Hindlimb muscle (tissue), 1 donor: ENCODE results near the gene SMPX. TPM values are rescaled to one million over a fixed set of nuclear protein-coding genes. Genes with fewer than 3 reads are reported as not detected.
"Not testable (repeated sequence)": the region's sequence is repeated elsewhere in the genome, so short reads cannot be mapped to it uniquely, and the experiment has no call there.

ENCODE experiments used
- DNase-seq: peaks from one replicate; pipeline ENCODE4 v3.0.0-alpha.2; 2013
- polyA plus RNA-seq: library from polyadenylated mRNA; unstranded; fragments of 120-200 nt; gene quantifications from one replicate; pipeline ENCODE4 v1.2.1, GENCODE V29; 2013; ENCODE audit not compliant: insufficient read length

Gene SMPX
- 250 TPM for polyA plus RNA-seq

DNA sequence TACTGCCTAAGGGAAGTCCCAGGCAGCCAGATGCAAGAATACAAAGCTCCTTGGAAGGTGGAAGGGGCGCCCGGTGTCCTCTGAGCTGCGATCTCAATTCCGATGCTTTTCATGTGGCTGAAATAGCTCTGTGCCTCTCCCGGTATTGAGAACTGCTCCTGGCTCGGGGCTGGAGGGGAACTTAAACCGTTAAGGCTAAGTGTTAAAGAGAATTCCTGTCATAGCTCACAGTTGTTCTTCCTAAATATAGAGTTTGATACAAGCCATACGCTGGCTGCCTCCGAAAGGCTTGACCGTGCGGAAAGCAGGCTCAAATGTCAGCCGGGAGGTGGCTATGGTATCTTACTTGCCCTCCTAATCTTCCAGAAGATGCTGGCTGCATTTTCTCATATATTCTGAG is at the start of gene SMPX:
Gene SMPX (minus strand): TSS at position 157 of the 400 bp plus-strand sequence. CDS start 3,826 bp downstream, outside the sequence.
- DNase-seq = no peak

DNA sequence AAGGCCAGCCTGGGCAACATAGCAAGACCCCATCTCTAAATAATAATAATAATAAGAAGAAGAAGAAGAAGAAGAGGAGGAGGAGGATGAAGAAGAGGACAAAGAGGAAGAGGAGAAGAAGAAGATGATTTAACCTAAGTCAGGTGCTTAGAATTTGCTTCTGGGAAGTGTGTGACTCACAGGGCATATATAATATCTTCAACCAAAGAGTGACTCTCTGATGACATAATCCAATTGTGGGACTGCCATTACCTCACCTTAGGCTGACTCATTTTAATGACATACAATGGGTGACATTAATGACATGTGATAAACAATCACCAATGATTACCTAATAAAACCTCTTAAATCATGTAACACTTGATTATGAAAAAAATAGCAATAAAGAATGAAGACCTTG is 48.8 kb upstream of the SMPX start:
- DNase-seq = no peak

DNA sequence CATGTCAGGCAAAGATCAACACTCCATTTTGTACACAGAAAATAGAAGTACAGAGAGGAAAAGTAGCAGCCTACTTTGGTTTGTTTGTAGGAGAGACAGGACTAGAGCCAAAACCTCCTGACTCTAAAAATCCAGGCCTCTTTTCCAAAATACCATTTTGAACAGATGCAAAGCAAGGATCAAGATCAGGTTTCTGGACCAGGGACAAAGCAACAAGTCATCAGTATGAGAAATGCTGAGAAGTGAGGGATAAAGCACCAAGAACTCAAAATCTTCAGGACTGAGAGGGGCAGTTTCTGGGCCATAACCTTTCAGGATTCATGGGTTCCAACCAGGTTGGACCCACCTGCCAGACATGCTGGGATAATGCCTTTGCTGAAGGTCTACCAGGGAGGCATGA is 44.9 kb upstream of the SMPX start:
- no peak for DNase-seq

DNA sequence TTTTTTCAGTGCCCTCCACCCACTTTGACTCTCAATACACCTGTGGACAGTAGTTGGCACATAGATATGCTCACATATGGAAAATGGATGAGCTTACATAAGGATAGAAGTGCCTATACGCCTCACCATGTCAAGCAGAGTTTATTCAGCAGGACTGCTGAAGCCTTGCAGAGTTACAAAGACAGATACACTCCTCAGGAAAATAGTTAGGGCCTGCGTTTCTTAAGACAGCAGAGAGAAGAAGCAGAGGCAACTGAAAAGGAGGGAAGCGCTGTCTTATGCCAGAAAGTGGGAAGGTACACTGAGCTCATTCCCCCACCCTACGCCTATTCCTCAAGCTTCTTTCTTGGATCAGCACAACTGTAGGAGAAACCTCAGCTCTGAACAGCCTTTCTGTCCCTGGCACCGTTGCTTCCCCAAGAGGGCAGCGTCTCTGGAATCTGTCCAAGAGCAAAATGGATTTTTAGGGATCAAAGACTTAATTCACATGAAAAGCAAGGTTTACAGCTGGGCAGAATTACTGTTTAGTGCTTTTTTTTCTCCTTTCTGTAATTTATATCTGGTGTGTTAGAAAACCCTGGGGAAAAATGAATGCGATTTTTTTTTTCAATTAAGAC is 44.2 kb upstream of the SMPX start:
- DNase-seq = no peak

DNA sequence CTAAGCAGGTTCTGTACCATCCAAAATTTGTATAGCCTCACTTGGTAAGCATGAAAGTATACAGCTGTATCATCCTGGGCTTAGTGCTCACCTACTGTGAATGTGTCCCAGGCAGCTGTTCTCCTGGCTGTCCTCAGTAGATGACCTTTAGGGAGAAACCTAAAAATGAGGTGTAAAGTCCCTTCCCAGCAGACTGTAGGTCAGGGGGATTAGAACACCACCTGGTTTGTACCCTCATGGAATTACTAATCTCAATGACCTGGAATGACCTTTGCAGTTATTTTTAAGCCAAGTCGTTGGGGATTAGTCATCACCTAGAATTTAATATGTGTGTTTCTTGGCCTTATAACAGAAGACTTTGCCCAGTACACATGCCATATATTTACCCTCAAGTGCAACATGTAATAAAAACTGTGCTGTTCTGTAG is 42.4 kb upstream of the SMPX start:
- DNase-seq = no peak

DNA sequence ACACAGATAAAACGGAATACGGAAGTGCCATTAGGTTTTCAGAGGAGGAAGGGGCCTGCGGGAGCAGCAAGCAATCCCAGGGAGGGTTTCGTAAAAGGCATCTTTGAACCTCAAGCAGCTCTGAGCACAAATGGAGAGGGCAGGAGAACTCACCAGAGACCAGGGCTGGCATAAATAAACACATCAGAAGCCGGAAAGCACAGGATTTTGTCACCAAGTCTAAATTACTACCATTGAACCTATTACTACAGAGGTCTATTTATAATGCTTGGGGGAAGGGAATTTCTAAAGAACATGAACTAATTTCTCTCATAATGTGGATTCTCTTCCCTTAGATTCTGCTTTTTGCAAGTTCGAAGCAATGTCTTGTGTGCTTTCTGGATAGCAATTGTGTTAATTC is 41.9 kb upstream of the SMPX start:
- no peak for DNase-seq

DNA sequence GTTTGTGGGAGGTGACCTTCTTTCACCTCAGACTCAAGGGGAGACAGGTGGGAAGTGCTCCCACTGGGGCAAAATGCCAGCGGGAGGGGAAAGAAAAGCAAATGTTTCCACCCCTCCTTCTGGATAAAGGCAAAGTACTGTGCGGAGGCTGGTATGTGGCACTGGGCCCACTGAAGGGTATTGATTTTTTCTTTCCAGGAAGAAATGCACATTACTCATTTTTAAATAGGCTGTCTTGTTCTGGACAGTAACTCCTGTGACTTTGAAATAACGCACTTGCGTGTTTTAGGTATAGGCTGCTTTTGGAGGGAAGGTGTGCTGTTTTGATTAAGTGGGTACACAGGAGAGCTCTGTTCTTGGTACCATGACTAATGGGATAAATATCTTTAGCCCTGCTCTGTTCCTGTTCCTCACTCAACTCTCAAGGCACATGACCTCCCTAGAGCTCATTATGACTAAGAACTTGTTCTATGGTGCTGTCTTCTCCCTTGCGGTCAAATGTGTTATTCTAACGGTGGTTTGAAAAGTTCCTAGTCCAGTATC is 40.8 kb upstream of the SMPX start:
- DNase-seq = no peak

DNA sequence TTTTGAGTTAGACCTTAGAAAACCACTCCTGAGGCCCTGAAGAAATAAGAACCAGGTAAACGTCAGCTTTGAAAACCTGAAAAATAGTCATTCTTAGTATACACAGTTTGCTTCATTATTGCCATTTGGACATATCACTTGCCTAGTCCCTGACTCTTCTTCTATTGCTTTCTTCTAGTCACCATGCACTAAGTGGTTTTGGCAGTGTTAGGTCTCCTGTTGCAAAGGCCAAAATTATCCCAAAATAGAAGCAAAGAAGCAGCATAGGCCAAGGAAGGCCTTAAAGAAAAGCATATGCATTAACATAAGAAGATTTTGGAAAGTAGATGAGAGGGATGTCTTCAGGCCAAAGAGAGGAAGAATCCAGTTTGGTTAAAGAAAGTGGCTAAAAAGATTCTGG is 24.1 kb upstream of the SMPX start:
- DNase-seq = no peak

DNA sequence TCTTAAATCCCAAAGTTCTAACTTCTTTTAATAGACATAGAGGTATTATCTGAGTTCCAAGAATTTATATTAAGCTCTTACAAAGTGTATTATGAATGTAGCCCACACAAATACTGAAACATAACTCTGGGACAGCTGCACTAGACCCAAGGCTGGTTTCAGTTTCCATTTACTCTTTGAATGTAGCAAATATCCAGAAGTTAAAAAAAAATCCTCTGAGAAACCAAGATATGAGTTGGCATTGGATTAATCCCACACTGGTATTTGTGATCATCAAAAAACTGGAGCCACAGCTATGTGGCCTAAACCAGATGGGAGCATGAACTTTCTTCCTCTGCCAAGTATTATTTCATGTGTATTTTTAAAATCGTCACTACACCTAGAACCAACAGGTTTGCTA is 23.6 kb upstream of the SMPX start:
- no peak for DNase-seq

DNA sequence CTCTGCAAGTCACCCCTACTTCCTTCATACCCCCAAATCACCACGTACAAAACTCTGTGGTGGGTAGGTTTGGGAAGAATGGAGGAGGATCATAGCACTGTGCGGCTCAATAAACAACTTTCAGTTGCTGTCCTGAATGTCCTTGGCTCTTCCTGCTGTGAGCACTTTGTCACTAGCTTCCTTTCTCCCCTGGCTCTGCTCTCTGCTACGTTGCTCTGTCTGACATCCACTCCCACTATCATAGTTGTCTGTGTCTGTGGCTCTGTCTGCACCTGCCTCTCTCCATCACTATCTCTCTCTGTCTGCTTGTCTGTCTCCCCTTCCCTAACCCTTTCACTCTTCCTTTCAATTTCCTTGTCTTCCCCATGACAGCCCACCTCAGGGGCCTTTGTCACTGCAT is 21.2 kb upstream of the SMPX start:
- DNase-seq = no peak

DNA sequence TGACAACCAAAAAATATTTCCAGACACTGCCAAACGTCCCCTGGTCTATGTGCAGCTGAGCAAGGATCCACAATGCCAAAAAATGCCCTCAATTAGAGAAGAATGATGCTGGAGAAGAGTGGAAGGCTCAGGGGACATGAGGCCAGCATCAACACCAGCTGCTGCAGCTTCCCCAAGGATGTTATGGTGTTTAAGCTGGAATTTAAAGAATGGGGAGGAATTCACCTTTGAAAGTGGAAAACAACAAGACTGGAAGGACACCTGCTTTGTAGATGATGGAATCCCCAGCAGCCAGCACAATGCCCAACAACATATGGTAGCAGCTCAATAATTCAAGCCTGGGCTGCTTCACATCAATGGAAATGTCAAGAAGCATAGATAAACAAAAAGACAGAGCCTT is 20.3 kb upstream of the SMPX start:
- DNase-seq = no peak

DNA sequence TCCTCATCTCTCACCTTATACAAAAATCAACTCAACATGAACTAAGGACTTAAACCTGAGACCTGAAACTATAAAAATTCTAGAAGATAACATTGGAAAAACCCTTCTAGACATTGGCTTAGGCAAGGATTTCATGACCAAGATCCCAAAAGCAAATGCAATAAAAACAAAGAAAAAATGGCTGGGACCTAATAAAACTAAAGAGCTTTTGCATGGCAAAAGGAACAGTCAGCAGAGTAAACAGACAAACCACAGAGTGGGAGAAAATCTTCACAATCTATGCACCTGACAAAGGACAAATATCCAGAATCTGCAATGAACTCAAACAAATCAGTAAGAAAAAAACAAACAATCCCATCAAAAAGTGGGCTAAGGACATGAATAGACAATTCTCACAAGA is 17.2 kb upstream of the SMPX start:
- DNase-seq = not testable (repeated sequence)

DNA sequence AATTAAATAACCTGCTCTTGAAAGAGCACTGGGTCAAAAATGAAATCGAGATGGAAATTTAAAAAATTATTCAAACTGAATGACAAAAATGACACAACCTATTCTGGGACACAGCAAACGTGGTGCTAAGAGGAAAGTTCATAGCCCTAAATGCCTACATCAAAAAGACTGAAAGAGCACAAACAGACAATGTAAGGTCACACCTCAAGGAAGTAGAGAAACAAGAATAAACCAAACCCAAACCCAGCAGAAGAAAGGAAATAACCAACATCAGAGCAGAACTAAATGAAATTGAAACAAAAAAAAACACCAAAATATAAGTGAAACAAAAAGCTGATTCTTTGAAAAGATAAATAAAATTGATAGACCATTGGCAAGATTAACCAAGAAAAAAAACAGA is 15.1 kb upstream of the SMPX start:
- DNase-seq = not testable (repeated sequence)

DNA sequence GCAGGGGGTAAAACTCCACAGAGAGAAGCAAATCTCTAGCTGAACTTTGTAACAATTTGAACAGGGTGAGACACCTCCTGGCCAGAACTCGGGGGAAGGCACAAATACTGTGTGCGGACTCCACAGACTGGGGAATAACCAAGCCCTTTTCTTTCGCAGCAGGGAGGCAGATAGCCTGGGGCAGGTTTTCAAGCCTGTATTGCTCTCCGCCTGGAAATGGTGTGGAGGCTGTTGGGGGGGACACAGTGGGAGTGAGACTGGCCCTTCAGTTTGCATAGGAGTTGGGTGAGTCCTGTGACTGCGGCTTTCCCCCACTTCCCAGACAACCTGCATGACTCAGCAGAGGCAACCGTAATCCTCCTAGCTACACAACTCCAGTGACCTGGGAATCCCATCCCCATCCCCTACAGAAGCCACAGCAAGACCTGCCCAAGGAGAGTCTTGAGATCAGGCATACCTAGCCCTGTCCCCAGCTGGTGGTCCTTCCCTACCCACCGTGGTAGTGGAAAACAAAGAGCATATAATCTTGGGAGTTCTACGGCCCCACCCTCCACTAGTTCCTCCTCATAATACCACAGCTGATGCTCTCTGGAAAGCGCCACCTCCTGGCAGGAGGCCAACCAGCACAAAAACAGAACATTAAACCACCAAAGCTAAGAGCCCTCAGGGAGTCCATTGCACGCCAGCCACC is 12.9 kb upstream of the SMPX start:
- DNase-seq = no peak

DNA sequence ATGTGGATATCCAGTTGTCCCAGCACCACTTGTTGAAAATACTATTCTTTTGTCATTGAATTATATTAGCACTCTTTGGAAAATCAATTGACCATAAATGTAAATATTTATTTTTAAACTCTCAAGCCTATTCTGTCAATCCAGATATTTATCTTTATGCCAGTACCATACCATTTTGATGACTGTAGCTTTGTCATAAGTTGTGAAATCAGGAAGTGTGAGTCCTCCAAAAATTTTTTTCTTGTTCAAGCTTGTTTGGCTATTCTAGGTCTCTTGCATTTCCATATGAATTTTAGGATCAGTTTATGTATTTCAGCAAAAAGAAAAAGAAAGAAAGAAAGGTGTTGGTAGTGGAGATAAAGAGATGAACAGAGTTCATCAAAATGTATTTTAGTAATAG is 8.2 kb upstream of the SMPX start:
- DNase-seq = no peak

DNA sequence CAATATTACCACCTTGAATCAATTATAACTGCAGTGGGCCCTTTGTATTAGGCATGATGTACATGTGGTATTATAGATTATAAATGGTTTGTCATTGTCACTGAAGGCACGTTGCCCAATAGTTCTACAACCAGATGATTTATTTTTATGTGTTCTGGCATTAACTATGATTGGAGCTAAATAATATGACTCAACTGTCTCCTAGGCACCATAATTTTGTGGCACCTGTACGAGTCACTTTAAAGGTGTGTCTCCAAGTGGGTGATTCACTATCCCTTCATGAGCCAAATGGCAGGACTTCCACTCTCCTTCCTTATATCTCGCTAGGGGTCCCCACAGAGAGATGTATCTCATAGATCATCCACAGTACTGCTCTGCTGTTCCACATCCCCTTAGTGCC is 6.1 kb upstream of the SMPX start:
- DNase-seq = no peak

DNA sequence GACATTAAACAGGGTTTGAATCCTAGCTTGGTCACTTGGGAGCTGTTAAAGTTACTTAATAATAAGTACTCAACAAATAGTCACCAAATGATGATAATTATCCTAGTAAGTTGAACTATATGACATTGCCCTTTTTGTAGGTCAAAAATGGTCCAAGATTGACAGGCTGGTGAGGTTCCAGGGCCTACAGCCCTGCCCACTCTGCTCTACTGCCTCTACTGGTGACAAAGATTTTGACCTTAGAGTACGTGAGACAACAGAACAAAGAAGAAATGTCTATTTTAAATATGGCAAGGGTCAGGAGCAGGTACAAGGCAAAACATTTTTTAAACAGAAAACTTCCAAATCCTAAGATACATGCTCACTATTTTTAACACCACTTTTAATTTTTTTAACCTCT is 572 bp upstream of the SMPX start:
- DNase-seq = no peak

DNA sequence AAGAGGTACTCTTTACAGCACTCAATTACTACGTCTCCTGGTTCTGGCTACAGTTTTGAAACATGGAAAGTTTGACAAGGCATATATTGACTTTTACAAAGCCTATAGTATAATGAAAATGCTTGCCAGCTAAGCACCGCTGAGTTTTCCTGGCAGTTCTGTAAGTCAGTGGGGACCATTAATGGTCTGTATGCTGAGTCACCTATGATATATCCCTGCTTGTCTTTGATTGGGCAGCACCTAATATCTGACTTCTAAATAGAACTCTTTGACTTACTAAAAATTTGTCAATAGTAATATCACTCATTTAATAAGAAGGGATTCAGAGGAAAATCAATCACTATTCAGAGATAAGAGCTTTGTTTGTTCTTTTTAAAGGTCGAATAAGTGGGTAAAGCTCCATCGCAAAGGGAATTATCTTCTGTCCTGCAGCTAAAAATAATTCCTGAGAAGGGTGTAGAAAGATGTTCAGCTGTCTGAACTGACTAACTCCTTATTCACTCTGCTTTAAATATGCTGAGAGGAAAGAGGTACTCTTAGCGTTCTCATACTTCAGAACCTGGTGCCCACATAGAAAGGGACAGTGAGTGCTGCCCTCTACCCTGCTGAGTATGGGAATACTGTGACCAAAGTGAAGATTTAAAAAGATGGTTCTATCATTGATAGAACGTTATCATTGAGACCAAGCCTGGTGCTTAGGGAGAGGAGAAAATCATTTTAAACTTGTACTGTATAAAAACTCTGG is 959 bp downstream of the SMPX start:
- DNase-seq = no peak

DNA sequence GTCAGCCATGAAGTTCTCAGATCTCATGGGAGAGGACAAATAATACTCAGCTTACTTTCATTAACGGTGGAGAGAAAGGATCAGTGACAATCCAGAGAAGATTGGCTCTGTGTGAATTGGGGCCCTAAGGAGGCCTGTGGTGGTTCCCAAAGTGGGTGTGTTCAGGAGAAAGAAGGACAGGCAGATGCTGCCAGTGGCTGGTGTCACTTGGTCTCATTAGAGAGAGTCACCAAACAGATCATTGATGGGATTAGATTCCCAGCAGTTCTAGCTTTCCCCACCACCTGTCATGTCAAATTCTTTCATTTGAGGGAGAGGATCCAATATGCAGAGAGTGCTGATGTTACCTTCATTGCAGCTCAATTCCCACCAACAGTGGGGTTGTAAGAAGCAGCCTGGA is 8.0 kb downstream of the SMPX start:
- no peak for DNase-seq

DNA sequence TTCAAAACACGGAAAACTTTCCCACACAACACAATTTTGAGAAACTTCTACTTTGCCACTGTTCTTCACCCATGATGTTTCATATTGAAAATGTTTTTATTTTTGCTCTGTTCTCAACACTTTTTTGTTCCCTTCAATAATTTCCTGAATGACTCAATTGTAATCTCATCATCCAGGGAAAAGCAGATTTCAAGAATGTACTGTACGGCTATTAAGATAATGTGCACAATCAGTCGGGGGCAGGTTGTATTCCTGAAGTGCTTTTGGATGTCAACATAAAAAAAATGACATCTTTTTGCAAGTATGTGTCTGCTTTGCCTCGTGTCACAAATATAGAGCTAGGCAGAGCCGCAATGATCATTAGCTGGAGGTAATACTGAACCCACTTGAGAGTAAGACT is 9.7 kb downstream of the SMPX start:
- DNase-seq = no peak

DNA sequence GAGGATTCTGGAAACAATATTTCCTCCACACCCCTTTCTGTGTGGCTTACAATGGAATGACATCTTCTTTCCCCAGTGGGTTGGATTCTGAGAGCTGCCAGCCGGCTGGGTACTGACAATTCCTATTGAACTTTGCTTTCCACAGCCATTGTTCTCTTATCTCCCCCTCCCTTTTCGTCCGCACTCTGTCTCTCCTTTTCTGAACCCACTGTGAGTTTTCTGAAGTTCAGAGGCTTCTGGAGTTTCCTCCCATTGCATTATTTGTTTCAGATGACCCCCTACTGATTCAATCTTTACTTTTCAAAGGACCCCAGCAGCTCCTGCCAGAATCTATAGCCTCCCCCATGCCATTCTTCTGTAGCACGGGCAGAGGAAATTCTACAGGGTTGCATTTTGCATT is 10.4 kb downstream of the SMPX start:
- DNase-seq = no peak

DNA sequence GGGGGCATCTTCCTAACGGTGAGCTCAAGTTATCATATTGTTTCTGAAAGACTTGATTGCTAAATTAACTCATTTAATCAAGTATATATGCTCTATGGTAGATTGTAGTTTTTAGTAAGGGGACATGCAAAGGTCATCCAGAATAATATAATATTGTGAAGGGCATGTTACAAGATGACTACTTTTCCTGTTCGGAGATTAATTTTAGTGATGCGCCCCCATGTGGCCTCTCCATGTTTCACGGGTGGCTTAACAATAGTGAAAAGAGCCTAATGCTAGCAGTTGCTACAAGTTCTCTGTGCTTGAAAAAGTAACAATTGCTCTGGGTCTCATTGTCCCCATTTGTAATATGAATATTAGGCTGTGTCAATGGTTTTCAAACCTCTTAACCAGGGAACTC is 12.2 kb downstream of the SMPX start:
- no peak for DNase-seq

DNA sequence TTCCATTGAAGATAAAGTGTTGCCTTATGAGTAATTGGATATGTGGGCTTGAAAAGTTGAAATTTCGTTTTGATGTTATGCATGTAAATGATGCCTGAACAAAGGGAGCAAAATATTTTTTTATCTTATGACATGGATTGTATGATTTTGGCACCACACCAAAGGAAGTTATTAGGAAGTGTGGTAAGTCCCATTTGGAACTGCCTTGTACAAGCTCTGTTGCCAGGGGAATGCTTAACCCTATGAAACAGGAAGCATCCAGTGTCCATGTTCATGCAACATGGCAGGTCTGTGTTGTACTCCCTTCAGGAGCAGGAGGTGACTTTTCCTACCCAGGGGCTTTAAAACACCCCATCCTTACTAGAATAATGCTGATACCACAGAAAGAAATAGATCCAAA is 13.2 kb downstream of the SMPX start:
- DNase-seq = no peak

DNA sequence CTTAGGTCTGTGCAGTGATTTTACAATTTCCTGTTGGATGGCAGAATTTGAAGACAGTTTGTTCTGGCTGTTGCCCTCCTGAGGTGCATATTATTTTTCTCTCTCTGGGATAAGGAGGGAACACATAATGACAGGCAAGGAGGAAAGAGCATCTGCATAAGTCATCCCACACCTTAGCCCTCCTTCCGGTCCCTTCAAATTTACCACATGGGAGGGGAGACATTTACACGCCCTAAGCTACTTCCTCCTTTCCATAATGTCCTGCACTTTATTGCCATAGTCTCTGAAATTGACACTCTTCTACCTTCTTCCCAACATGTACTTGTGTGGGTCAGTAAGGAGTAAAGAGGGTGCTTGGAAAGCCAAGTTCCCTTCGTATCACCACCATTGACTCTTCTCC is 13.9 kb downstream of the SMPX start:
- no peak for DNase-seq
